GM23248 (cell line): ENCODE data around the gene CENPM.

Experiments
- EZH2 ChIP-seq: fragments of 200-600 bp; sonication (generic); IDR thresholded peaks from 2 replicates; pipeline ENCODE4 v1.6.1; 2018; ENCODE audit warnings: antibody characterized with exemption, mild to moderate bottlenecking; ENCODE audit not compliant: insufficient read depth, poor library complexity, severe bottlenecking
- EZH2phosphoT487 ChIP-seq: fragments of 200-600 bp; sonication (generic); IDR thresholded peaks from 2 replicates; pipeline ENCODE4 v1.6.1; 2018; ENCODE audit warnings: antibody characterized with exemption, moderate library complexity, mild to moderate bottlenecking, low read depth; ENCODE audit not compliant: insufficient read depth

GRCh38 chr22:41916745-41917358, 30.1 kb downstream of the CENPM start:
- no peak for TF ChIP-seq EZH2
- no peak for TF ChIP-seq EZH2phosphoT487
